ENCODE data around the gene TENM3.

TENM3 gene

DNA sequence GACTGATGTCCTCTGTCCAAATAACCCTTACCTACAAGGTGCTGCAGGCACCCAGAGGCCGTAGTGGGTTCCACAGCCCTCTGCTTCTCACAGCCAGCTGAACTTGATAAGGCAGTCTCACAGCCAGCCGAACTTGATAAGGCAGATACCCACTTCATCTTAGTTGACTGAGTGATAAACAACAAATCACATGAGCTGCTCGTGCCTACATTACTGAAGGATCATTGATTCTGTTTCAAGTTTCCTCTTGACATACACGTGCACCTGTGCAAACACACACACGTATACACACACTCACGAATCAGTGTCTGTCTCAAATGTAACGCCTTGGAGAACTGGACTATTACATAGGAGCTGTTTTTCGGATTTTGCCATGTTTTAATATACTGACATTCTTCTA lies 397.7 kb downstream of the TENM3 start:
- POLR2A ChIA-PET = no interaction called here
- TF ChIP-seq, protein P1, sequence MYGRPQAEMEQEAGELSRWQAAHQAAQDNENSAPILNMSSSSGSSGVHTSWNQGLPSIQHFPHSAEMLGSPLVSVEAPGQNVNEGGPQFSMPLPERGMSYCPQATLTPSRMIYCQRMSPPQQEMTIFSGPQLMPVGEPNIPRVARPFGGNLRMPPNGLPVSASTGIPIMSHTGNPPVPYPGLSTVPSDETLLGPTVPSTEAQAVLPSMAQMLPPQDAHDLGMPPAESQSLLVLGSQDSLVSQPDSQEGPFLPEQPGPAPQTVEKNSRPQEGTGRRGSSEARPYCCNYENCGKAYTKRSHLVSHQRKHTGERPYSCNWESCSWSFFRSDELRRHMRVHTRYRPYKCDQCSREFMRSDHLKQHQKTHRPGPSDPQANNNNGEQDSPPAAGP (tag by site-specific recombination; IDR thresholded peaks at IDR 0.05) = no peak
- TF ChIP-seq ZNF335 (tag by site-specific recombination; conservative IDR thresholded peaks at IDR 0.05) (peak; percentile 42; the same call in 1 of the 2 replicates), ZBTB17 (tag by site-specific recombination; IDR thresholded peaks at IDR 0.05) (peak; percentile 22; the same call in 1 of the 2 replicates), ZIC2 (tag by site-specific recombination; IDR thresholded peaks at IDR 0.05) (no peak)
- TF ChIP-seq, protein P2, sequence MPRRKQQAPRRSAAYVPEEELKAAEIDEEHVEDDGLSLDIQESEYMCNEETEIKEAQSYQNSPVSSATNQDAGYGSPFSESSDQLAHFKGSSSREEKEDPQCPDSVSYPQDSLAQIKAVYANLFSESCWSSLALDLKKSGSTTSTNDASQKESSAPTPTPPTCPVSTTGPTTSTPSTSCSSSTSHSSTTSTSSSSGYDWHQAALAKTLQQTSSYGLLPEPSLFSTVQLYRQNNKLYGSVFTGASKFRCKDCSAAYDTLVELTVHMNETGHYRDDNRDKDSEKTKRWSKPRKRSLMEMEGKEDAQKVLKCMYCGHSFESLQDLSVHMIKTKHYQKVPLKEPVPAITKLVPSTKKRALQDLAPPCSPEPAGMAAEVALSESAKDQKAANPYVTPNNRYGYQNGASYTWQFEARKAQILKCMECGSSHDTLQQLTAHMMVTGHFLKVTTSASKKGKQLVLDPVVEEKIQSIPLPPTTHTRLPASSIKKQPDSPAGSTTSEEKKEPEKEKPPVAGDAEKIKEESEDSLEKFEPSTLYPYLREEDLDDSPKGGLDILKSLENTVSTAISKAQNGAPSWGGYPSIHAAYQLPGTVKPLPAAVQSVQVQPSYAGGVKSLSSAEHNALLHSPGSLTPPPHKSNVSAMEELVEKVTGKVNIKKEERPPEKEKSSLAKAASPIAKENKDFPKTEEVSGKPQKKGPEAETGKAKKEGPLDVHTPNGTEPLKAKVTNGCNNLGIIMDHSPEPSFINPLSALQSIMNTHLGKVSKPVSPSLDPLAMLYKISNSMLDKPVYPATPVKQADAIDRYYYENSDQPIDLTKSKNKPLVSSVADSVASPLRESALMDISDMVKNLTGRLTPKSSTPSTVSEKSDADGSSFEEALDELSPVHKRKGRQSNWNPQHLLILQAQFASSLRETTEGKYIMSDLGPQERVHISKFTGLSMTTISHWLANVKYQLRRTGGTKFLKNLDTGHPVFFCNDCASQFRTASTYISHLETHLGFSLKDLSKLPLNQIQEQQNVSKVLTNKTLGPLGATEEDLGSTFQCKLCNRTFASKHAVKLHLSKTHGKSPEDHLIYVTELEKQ (tag by site-specific recombination; IDR thresholded peaks at IDR 0.05; ENCODE audit: borderline replicate concordance) = 0 out of 2 replicates have a peak, but pooled peaks have one; percentile 16
- no peaks in the 10 kb centered on the region for H3K4me1 ChIP-seq (ENCODE audit: control insufficient read depth, insufficient read depth, low read length)
- H3K9me3 ChIP-seq (ENCODE audit: control insufficient read depth, insufficient read depth, low read depth, low read length) = no peaks in the 10 kb centered on the region
- H3K4me3 ChIP-seq (ENCODE audit: low read depth, low read length) = no peak overlapping the region
- H3K27ac ChIP-seq (ENCODE audit: extremely low read depth, low read depth, low read length) = no peak overlapping the region
- H3K36me3 ChIP-seq (ENCODE audit: control insufficient read depth in 2 of 2, insufficient read depth in 1 of 2, low read length in 2 of 2) = no peaks in the 10 kb centered on the region
- CTCF ChIA-PET = interaction anchor here (0.6 kb wide), 1 partner anchor 1493 kb away, joined by 3 read pairs; no protein-coding TSS in a partner anchor

DNA sequence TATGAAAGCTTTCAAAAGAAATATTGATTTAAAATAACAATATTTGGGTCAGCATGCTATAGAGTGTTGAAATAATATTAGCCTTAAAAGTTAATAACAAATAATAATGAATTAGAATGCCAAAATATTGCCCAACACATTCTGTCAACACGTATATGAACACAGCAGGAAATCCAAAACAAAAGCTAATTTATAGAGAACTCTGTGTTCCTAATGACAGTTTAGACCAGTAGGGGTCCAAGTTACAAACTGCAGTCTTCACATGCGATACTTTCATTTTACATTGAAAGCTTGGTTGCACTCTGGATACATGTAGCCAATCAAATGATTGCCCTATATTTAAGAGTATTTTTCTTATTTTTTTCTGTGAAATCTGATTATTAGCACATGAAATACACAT lies 399.6 kb downstream of the TENM3 start:
- no peak overlapping the region for H3K27ac ChIP-seq (ENCODE audit: extremely low read depth, low read depth, low read length)
- TF ChIP-seq ZNF473 (tag by site-specific recombination; IDR thresholded peaks at IDR 0.05) (no peak), ZNF621 (tag by site-specific recombination; IDR thresholded peaks at IDR 0.05) (no peak), ZNF24 (tag by site-specific recombination; IDR thresholded peaks at IDR 0.05) (no peak), GLI2 (tag by site-specific recombination; IDR thresholded peaks at IDR 0.05; ENCODE audit: borderline replicate concordance, low read depth) (peak; percentile 40; the same call in 1 of the 2 replicates), ZNF623 (tag by site-specific recombination; IDR thresholded peaks at IDR 0.05) (no peak), ZNF843 (tag by site-specific recombination; IDR thresholded peaks at IDR 0.05) (peak; percentile 52; the same call in 1 of the 2 replicates), ZNF624 (tag by site-specific recombination; IDR thresholded peaks at IDR 0.05) (no peak), IKZF3 (tag by site-specific recombination; IDR thresholded peaks at IDR 0.05) (peak; percentile 56; the same call in 1 of the 2 replicates), GLI4 (tag by site-specific recombination; IDR thresholded peaks at IDR 0.05) (no peak), ZNF785 (tag by site-specific recombination; IDR thresholded peaks at IDR 0.05) (no peak), ZIC2 (tag by site-specific recombination; IDR thresholded peaks at IDR 0.05) (peak; percentile 76), FEZF1 (tag by site-specific recombination; IDR thresholded peaks at IDR 0.05) (peak; percentile 50; the same call in 1 of the 2 replicates)
- TF ChIP-seq, protein P3, sequence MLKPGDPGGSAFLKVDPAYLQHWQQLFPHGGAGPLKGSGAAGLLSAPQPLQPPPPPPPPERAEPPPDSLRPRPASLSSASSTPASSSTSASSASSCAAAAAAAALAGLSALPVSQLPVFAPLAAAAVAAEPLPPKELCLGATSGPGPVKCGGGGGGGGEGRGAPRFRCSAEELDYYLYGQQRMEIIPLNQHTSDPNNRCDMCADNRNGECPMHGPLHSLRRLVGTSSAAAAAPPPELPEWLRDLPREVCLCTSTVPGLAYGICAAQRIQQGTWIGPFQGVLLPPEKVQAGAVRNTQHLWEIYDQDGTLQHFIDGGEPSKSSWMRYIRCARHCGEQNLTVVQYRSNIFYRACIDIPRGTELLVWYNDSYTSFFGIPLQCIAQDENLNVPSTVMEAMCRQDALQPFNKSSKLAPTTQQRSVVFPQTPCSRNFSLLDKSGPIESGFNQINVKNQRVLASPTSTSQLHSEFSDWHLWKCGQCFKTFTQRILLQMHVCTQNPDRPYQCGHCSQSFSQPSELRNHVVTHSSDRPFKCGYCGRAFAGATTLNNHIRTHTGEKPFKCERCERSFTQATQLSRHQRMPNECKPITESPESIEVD (tag by site-specific recombination; IDR thresholded peaks at IDR 0.05) = peak; percentile 56; the same call in 1 of the 2 replicates
- TF ChIP-seq, protein P4, sequence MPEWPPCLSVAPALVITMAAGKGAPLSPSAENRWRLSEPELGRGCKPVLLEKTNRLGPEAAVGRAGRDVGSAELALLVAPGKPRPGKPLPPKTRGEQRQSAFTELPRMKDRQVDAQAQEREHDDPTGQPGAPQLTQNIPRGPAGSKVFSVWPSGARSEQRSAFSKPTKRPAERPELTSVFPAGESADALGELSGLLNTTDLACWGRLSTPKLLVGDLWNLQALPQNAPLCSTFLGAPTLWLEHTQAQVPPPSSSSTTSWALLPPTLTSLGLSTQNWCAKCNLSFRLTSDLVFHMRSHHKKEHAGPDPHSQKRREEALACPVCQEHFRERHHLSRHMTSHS (tag by site-specific recombination; IDR thresholded peaks at IDR 0.05) = 0 out of 2 replicates have a peak, but pooled peaks have one; percentile 23
- TF ChIP-seq, protein P5, sequence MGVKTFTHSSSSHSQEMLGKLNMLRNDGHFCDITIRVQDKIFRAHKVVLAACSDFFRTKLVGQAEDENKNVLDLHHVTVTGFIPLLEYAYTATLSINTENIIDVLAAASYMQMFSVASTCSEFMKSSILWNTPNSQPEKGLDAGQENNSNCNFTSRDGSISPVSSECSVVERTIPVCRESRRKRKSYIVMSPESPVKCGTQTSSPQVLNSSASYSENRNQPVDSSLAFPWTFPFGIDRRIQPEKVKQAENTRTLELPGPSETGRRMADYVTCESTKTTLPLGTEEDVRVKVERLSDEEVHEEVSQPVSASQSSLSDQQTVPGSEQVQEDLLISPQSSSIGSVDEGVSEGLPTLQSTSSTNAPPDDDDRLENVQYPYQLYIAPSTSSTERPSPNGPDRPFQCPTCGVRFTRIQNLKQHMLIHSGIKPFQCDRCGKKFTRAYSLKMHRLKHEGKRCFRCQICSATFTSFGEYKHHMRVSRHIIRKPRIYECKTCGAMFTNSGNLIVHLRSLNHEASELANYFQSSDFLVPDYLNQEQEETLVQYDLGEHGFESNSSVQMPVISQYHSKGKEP (tag by site-specific recombination; IDR thresholded peaks at IDR 0.05) = 0 out of 2 replicates have a peak, but pooled peaks have one; percentile 40
- H3K4me3 ChIP-seq (ENCODE audit: low read depth, low read length) = no peak overlapping the region
- no peaks in the 10 kb centered on the region for H3K36me3 ChIP-seq (ENCODE audit: control insufficient read depth in 2 of 2, insufficient read depth in 1 of 2, low read length in 2 of 2)
- no peaks in the 10 kb centered on the region for H3K4me1 ChIP-seq (ENCODE audit: control insufficient read depth, insufficient read depth, low read length)
- ChIA-PET POLR2A (no interaction called here), CTCF (no interaction called here)
- H3K9me3 ChIP-seq (ENCODE audit: control insufficient read depth, insufficient read depth, low read depth, low read length) = no peaks in the 10 kb centered on the region
